ENCODE data around the gene AP2S1.
"Not testable (repeated sequence)": the region's sequence is repeated elsewhere in the genome, so short reads cannot be mapped to it uniquely, and the experiment has no call there.

The AP2S1 gene

GRCh38 chr19:46845959-46846459 lies 4.6 kb downstream of the AP2S1 start:
- intact Hi-C loops (cut with DNase I): no loop called here
- DNase-seq: peak in 2 of 10 donors; percentile 62 to 70

DNA sequence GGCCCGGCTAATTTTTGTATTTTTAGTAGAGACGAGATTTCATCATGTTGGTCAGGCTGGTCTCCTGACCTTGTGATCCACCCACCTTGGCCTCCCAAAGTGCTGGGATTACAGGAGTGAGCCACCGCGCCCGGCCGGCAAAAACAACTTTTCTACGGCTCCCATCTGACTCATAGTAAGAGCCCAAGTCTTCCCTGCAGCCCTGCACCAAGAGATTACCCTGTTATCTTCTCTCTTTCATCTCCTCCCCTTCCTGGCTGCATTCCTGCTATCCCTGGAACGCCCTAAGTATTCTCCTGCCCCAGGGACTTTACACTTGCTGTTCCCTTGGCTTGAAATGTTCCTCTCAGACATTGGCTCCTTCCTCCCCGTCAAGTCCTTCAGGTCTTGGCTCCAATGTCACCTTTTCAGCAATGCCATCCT lies 6.6 kb downstream of the AP2S1 start:
- intact Hi-C loops (cut with DNase I): no loop called here
- DNase-seq: peak in 2 of 10 donors; percentile 43 to 46

GRCh38 chr19:46842791-46843190 lies 7.9 kb downstream of the AP2S1 start:
- intact Hi-C loops (cut with DNase I): no loop called here
- DNase-seq: no peak

DNA sequence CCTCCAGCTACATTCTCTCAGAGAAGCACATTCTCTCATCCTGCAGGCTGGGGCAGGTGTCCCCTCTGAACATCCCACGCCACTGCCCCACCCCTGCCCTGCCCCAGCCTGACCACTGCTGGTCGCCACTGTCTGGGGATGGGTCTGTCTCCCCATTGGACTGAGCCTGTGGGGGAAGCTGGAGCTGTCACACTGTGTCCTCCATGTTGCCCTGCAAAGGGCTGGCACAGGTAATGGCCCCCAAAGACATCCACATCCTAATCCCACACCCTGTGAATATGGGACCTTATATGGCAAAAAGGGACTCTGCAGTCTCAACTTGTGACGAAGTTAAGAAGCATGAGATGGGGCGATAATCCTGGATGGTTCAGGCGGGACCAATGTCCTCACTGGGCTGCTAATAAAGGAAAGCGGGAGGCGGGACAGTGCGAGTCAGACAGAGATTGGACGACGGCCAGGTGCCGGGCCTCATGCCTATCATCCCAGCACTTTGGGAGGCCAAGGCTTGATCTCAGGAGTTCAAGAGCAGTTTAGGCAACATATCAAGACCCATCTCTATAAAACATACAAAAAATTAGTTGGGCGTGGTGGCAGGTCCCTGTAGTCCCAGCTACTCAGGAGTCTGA lies 9.1 kb downstream of the AP2S1 start:
- intact Hi-C loops (cut with DNase I): no loop called here
- peak in 5 of 10 donors; percentile 24 to 91 (median 45) for DNase-seq

DNA sequence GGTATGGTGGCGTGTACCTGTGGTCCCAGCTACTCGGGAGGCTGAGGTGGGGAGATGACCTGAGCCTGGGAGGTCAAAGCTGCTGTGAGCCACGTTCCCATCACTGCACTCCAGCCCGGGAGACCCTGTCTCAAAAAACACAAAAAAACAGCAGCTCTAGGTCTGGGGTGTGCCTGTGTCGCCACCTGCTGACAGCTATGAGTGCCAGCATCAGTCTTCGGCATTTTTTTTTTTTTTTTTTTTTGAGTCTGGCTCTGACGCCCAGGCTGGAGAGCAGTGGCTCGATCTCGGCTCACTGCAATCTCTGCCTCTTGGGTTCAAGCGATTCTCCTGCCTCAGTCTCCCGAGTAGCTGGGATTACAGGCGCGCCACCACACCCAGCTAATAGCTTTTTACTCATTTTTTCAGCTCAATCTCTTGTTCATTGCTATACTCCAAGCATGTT lies 10.1 kb downstream of the AP2S1 start:
- DNase-seq: peak in 5 of 10 donors; percentile 34 to 91 (median 46)
- intact Hi-C loops (cut with DNase I): loop anchor here (1.0 kb wide), 1 partner anchor 83 kb away; no protein-coding TSS in a partner anchor

DNA sequence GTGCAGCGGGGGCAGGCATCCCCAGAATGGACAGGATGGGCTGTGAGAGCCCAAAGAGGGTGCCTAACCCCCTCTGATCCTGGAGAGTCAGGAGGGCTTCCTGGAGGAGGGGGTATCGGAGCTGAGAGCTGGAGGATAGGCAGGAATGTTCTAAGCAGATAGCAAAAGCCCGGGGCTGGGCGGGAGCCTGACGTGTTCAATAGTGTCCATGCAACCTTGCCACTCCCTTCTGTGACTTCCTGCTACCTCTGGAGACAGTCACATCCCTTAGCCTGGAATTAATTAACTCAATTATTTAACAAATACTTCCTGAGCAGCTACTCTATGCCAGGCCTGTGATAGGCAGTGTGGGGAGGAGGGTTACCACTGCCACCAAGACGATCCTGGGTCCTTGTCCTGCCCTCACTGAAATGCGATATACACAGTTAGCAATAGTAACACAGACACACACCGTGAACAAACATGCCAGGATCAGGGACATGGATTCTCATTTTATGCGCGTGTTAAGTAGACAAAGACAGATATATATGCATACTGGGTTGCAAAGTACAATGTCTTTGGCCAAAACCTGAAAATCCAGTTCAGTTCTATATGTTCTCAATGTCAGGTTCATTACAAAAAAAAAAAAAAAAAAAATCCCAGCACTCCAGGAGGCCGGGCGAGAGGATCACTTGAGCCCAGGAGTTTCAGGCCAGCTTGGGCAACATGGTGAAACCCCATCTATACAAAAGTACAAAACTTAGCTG lies 10.7 kb downstream of the AP2S1 start:
- no peak for DNase-seq
- intact Hi-C loops (cut with DNase I): loop anchor here (1.0 kb wide), 1 partner anchor 83 kb away; no protein-coding TSS in a partner anchor

GRCh38 chr19:46838160-46838559 lies 12.5 kb downstream of the AP2S1 start:
- DNase-seq: no peak
- intact Hi-C loops (cut with DNase I): no loop called here

DNA sequence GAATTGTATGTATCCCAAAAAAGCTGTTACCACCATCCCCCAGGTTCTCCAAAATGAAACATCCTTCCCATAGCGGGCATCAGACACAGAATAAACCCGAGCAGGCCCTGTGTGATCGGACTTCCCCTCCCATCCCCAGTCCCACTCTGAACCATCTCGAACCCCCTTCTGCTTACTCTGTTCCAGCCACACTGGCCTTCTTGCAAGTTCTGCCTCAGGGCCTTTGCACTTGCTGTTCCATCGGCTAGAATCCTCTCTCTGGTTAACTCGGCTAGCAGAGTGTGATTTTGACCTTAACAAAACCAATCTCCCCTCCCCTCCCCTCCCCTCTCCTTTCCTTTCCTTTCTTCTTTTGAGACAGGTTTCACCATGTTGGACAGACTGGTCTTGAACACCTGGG lies 15.7 kb downstream of the AP2S1 start:
- intact Hi-C loops (cut with DNase I): no loop called here

GRCh38 chr19:46834121-46834520 lies 16.5 kb downstream of the AP2S1 start:
- no peak for DNase-seq
- intact Hi-C loops (cut with DNase I): no loop called here

More for the DNA sequence above, 15.7 kb downstream of the AP2S1 start:
- no peak for DNase-seq

GRCh38 chr19:46830864-46831263 lies 19.8 kb downstream of the AP2S1 start:
- intact Hi-C loops (cut with DNase I): no loop called here
- DNase-seq: no peak

GRCh38 chr19:46828484-46828883 lies 22.2 kb downstream of the AP2S1 start:
- no peak for DNase-seq
- intact Hi-C loops (cut with DNase I): no loop called here

- intact Hi-C loops (cut with DNase I): no loop called here
- no peak for DNase-seq
Observed at GRCh38 chr19:46825731-46826055, 25.0 kb downstream of the AP2S1 start.

- DNase-seq: no peak
- intact Hi-C loops (cut with DNase I): no loop called here
Observed at GRCh38 chr19:46824890-46825730, 25.5 kb downstream of the AP2S1 start.

DNA sequence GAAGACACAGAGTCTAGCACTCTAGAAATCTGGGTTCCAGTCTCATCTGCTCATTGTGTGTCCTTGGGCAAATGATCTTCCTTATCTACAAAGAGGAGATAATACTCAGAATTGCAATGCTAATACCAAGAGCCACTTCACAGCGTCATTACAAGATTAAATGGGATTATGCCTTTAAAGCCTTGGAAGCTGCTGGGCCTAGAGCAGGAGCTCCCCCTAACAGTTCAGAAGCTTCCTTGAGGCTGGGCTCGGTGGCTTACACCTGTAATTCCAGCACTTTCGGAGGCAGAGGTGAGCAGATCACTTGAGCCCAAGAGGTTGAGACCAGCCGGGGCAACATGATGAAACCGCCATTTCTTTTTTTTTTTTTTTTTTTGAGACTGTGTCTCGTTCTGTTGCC lies 27.6 kb downstream of the AP2S1 start:
- no peak for DNase-seq
- intact Hi-C loops (cut with DNase I): no loop called here

DNA sequence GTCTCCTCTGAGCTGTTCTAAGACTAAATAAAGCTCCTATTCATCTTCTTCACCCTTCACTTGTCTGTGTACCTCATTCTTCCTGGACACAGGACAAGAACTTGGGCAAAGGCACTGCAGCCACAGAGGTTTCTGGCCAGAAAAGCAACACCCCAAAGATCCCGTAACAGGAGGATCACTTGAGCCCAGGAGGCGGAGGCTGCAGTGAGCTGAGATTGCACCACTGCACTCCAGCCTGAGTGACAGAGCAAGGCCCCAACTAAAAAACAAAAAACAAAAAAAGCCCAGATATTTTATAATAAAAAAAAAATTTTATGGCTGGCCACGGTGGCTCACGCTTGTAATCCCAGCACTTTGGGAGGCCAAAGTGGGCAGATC lies 28.2 kb downstream of the AP2S1 start:
- intact Hi-C loops (cut with DNase I); DNase-seq: not testable (repeated sequence)

DNA sequence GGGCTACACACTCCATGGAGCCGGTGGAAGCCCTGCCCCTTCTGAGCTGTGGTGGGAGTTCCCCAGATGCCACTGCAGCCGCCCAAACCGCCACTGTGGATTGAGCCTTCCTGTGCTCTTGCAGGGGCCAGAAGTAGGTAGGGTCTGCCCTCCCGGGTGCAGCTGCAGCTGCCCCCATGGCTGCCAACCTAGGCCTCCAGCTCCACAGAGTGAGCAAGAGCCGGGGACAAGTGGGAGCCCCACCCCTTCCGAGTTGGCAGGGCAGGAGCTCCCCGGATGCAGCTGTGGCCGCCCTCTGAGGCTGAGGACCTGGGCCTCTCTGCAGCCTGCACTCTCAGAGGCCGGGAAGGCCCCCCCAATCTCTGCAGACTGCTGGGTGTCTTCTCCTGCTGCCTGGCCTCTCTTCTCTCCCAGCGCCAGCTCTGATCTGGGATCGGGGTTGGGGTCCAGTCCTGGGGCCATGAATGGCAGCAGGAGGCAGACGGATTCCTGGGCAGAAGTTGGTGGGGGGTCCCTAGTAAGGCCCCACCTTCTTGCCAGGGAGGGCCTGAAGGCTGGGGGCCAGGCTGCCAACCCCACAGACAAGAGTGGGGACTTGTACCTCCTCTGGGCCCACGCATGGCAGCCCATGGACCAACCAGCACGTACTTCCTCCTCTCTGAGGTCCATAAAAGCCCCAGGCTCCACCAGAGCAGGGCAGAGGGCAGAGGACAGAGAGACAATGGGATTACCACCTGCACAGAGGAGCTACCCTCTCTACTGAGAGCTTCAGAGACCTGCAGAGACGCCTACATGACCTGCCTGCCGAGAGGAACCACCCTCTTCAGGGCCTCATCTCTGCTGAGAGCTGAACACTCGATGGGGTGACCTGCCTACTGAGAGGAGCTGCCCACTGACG lies 28.9 kb downstream of the AP2S1 start:
- intact Hi-C loops (cut with DNase I): no loop called here
- DNase-seq: no peak

GRCh38 chr19:46818812-46819211 lies 31.8 kb downstream of the AP2S1 start:
- intact Hi-C loops (cut with DNase I): no loop called here
- DNase-seq: no peak

- DNase-seq: no peak
- intact Hi-C loops (cut with DNase I): no loop called here
Observed at GRCh38 chr19:46815833-46816627, 34.6 kb downstream of the AP2S1 start.

GRCh38 chr19:46813839-46814358 lies 36.7 kb downstream of the AP2S1 start:
- intact Hi-C loops (cut with DNase I): no loop called here
- DNase-seq: peak in 1 of 10 donors; percentile 17

Measured in posterior cingulate gyrus (tissue), 11 donors.